Activated CD8-positive, alpha-beta memory T cell treated with anti-CD3 and anti-CD28 coated beads, Interleukin-2, amount 50 U/mL, for 24 hours (primary cell): ENCODE measurements around the gene ZMYND8.
"Not testable (repeated sequence)": the region's sequence is repeated elsewhere in the genome, so short reads cannot be mapped to it uniquely, and the experiment has no call there.

Experiments
- DNase-seq: peaks from one replicate; pipeline ENCODE4 v3.0.0-alpha.2; 2020; ENCODE audit errors: extremely low read depth

ZMYND8 gene

GRCh38 chr20:47246061-47246777 lies 110.3 kb downstream of the ZMYND8 start:
- DNase-seq, result no peak

- not testable (repeated sequence) for DNase-seq
Observed at GRCh38 chr20:47245166-47245565, 111.3 kb downstream of the ZMYND8 start.

- DNase-seq, result no peak
Observed at GRCh38 chr20:47244451-47244850, 112.0 kb downstream of the ZMYND8 start.

- no peak for DNase-seq
Observed at GRCh38 chr20:47243532-47244305, 112.8 kb downstream of the ZMYND8 start.

DNA sequence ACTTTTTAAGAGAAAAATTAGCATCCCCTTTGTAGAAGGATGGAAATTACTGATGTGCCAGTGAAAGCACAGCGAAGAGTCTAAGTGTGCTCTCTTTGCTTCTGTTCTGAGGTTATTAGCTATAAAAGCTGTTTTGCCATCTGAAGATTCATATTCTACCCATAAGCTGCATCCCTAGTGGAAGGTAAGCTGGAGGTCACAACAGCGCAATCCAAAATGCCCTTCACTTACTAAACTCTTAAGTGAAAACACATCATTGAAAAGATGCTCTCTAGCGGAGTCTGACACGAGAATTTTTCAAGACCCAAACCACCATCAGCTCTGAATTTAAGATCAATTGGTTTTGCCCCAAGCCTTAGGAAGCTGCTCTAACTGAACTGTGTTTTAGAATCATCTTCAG lies 113.5 kb downstream of the ZMYND8 start:
- DNase-seq, result no peak

DNA sequence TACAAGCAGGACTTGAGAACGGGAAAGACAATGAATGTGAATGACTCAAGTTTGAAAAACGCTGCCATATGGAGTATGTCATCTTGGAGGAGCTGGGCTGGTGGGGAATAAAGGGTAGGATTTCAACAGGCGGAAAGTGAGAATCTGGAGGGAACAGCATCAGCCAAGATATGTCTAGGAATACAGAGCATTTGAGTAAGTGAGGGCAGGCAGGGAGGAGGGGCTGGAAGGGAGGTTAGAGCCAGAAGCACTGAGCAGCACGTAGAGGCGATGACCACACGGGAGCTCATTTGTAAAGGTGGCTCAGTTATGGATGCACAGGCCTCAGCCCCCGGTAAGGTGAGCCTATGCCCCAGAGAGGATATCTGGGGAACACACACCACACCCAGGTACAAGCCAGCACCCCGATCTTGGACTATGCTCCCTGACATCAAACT lies 115.1 kb downstream of the ZMYND8 start:
- DNase-seq, result no peak

- DNase-seq, result not testable (repeated sequence)
Observed at GRCh38 chr20:47240096-47240495, 116.4 kb downstream of the ZMYND8 start.

DNA sequence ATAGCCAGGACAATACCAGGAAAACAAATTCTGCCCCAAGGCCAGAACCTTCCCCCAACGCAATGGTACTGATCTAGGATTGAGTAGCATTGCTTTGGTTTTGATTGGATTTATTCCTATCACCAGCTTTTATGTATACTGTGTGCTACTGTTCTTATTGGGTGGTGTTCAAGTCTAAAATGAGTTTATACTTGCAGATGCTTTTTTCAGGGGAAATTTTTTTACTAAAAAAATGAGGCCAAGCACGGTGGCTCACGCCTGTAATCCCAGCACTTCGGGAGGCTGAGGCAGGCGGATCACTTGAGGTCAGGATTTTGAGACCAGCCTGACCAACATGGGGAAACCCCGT lies 116.8 kb downstream of the ZMYND8 start:
- no peak for DNase-seq

DNA sequence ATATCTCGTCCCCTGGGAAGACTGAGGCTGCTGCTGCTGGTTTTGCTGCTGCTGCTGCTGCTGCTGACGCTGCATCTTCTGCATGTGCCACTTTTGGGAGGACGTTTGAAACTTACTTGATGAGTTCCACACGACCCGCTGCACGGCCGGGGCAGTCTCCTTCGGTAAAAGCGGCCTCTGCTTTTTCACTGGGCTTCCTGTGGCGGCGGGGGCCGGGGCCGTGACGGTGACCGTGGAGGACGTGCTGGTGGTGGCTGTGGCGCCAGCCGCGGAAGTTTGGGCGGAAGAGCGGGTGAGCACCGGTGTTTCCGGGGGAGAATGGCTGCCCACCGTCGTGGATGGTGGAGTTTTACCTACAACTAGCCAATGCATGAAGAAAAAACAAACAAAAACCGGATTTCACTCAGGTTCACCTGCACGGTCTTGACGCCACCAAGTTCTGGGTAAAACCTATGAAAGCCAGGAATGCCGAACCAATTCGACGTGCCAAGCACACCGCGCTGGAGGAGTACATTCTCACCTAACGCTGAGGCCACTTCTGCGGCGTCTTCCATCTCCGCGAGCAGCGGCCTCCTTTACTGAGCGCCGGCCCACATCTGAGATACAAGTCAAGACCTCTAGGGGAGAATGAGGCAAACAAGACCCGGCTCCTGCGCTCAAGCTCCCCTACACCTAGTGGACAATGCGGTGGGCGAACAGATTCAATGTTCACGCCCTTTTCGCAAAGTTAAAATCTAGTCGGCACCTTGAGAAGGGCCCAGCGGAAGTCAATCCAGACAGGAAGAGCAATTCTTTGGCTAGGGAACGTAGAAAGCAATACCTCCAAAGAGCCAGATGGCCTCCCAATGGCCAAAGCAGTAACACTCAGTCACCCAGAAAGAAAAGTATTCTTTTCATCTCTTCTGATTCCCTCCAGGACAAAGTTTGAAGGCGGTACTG lies 117.5 kb downstream of the ZMYND8 start:
- DNase-seq, result no peak

GRCh38 chr20:47237715-47238114 lies 118.8 kb downstream of the ZMYND8 start:
- DNase-seq, result no peak

DNA sequence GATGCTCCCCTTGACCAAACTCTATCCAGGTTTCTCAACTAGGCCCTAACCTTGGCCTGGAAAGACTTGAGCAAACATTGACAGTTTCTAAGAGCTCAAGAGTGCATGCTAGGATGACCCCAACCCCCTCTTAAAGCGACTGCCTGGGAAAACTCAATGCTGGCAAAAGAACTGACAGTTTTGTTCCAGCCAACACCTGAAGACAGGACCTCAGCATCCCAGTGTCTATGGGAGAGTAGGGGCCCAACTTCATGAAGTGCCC lies 119.9 kb downstream of the ZMYND8 start:
- no peak for DNase-seq

GRCh38 chr20:47235853-47236638 lies 120.5 kb downstream of the ZMYND8 start:
- no peak for DNase-seq

DNA sequence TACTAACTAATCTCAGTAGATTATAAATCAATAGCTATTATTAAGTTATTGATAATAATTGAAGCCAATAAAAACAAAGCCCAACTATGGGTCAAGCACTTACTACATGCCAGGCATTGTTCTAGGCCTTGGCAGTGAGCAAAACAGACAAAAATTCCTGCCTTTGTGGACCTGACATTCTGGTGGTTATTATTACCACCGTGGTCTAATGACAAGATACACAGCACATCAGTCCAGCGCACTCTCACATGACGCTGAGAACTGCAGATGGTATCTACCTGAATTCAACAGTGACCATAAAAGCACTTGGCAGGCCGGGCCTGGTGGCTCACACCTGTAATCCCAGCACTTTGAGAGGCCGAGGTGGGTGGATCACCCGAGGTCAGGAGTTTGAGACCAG lies 121.4 kb downstream of the ZMYND8 start:
- no peak for DNase-seq

DNA sequence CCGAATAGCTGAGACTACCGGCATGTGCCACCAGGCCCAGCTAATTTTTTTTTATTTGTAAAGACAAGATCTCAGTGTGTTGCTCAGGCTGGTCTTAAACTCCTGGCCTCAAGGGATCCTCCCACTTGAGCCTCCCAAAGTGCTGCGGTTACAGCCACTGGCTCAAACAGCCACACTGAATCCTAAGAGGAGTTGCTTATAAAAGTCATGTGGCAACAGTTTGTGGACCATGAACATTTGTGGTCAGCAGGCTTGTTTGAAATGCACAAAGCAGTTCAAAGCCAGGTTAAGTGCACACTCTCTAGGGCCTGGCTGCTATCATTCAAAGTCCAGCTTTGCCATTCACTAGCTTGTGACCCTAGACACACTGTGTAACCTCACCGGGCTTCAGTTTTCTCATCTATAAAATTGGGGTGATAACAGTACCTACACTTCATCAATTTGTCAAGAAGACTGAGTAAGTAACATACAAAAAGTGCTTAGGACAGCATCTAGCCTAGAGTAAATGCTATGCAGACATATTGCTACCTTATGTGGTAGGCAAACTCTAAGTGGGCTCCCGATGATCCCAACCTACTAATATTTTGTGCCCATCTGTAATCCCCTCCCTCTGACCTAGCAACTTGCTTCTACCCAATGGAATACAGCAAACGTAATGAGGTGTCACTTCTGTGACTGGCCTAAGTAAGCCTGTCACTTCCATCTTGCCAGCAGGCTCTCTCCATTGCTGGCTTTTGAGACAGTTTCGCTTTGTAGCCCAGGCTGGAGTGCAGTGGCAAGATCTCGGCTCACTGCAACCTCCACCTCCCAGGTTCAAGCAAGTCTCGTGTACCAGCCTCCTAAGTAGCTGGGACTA lies 122.9 kb downstream of the ZMYND8 start:
- no peak for DNase-seq

DNA sequence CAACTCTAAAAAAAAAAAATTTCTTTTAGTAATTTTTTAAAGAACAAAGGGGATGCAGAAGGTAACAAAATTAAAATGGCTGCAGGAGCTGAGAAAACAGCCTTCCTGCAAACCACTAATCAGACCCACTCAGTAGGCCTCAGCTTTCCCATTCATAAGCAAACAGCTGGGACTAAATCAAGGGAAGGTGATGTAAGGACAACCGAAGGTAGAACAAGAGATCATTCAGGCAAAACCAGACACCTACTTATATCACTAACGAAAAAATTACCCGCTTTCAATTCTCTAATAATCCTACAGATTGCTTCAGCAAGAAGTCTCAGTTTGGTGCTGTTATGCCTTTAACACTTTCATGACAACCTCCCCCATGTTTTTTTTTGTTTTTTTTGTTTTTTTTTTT lies 124.0 kb downstream of the ZMYND8 start:
- DNase-seq, result no peak

- no peak for DNase-seq
Observed at GRCh38 chr20:47231382-47232039, 125.0 kb downstream of the ZMYND8 start.

GRCh38 chr20:47230811-47231256 lies 125.7 kb downstream of the ZMYND8 start:
- no peak for DNase-seq

- no peak for DNase-seq
Observed at GRCh38 chr20:47228654-47229053, 127.8 kb downstream of the ZMYND8 start.

- DNase-seq, result no peak
Observed at GRCh38 chr20:47227576-47227975, 128.9 kb downstream of the ZMYND8 start.

GRCh38 chr20:47227119-47227518 lies 129.4 kb downstream of the ZMYND8 start:
- DNase-seq, result no peak
